ENCODE data around the gene ZNG1A.

GRCh38 chr9:227860-228259 lies 49.0 kb upstream of the ZNG1A start:
- TF ChIP-seq CTCF (IDR thresholded peaks at IDR 0.05) (no peak), POLR2A (IDR thresholded peaks at IDR 0.05) (no peak)
